A673 (cell line): ENCODE measurements around the gene SPNS3.

ENCODE experiments used
- CTCF ChIP-seq: fragments of 300-800, 200-600 bp; sonication (generic); conservative IDR thresholded peaks from 2 replicates; pipeline ENCODE4 v1.5.1; 2017; ENCODE audit warnings: low read depth, mild to moderate bottlenecking, antibody characterized with exemption, low read length, moderate library complexity, mixed read lengths
- EZH2 ChIP-seq: fragments of 200-600 bp; sonication (generic); IDR thresholded peaks from 2 replicates; pipeline ENCODE4 v1.6.1; 2017; ENCODE audit warnings: borderline replicate concordance, low read depth, mild to moderate bottlenecking, mixed read lengths, antibody characterized with exemption, low read length; ENCODE audit not compliant: poor library complexity, severe bottlenecking

GRCh38 chr17:4436381-4436780, 2.6 kb downstream of the SPNS3 start:
- TF ChIP-seq CTCF (no peak), EZH2 (no peak)
